ENCODE measurements around the gene CHM.
"Not testable (repeated sequence)": the region's sequence is repeated elsewhere in the genome, so short reads cannot be mapped to it uniquely, and the experiment has no call there.

Gene CHM

GRCh38 chrX:85927740-85928139 lies 119.6 kb downstream of the CHM start:
- no peak for FAIRE-seq
- DNase-seq (ENCODE audit: insufficient read length, low spot score) = no peak
- no peak for TF ChIP-seq TAF1 (IDR thresholded peaks at IDR 0.05; ENCODE audit: low read depth, low read length)
- no peak for TF ChIP-seq POLR2AphosphoS5 (IDR thresholded peaks at IDR 0.05; ENCODE audit: low read depth, low read length)
- no peak for TF ChIP-seq POU2F2 (IDR thresholded peaks at IDR 0.05; ENCODE audit: low read depth, low read length)
- TF ChIP-seq PAX5 (IDR thresholded peaks at IDR 0.05; ENCODE audit: insufficient read depth, low read length, severe bottlenecking) = no peak
- TF ChIP-seq POLR2A (IDR thresholded peaks at IDR 0.05; ENCODE audit: low read depth, low read length) = no peak
- no peak for TF ChIP-seq SPI1 (IDR thresholded peaks at IDR 0.05; ENCODE audit: low read depth, low read length)

- FAIRE-seq = peak; percentile 55
- no peak for DNase-seq (ENCODE audit: insufficient read length, low spot score)
- TF ChIP-seq TAF1 (IDR thresholded peaks at IDR 0.05; ENCODE audit: low read depth, low read length) = no peak
- TF ChIP-seq SPI1 (IDR thresholded peaks at IDR 0.05; ENCODE audit: low read depth, low read length) = no peak
- no peak for TF ChIP-seq POU2F2 (IDR thresholded peaks at IDR 0.05; ENCODE audit: low read depth, low read length)
- no peak for TF ChIP-seq POLR2A (IDR thresholded peaks at IDR 0.05; ENCODE audit: low read depth, low read length)
- no peak for TF ChIP-seq PAX5 (IDR thresholded peaks at IDR 0.05; ENCODE audit: insufficient read depth, low read length, severe bottlenecking)
- TF ChIP-seq POLR2AphosphoS5 (IDR thresholded peaks at IDR 0.05; ENCODE audit: low read depth, low read length) = no peak
Observed at GRCh38 chrX:85922821-85923220, 124.5 kb downstream of the CHM start.

GRCh38 chrX:85916656-85917280 lies 130.6 kb downstream of the CHM start:
- DNase-seq (ENCODE audit: insufficient read length, low spot score) = not testable (repeated sequence)

GRCh38 chrX:85914431-85914830 lies 132.9 kb downstream of the CHM start:
- DNase-seq (ENCODE audit: insufficient read length, low spot score) (no peak), FAIRE-seq (no peak)
- TF ChIP-seq POLR2AphosphoS5 (IDR thresholded peaks at IDR 0.05; ENCODE audit: low read depth, low read length) = no peak
- TF ChIP-seq POU2F2 (IDR thresholded peaks at IDR 0.05; ENCODE audit: low read depth, low read length) = no peak
- TF ChIP-seq POLR2A (IDR thresholded peaks at IDR 0.05; ENCODE audit: low read depth, low read length) = no peak
- TF ChIP-seq SPI1 (IDR thresholded peaks at IDR 0.05; ENCODE audit: low read depth, low read length) = no peak
- TF ChIP-seq PAX5 (IDR thresholded peaks at IDR 0.05; ENCODE audit: insufficient read depth, low read length, severe bottlenecking) = no peak
- TF ChIP-seq TAF1 (IDR thresholded peaks at IDR 0.05; ENCODE audit: low read depth, low read length) = no peak

More at GRCh38 chrX:85916656-85917280, 130.6 kb downstream of the CHM start:
- FAIRE-seq = not testable (repeated sequence)

- no peak for TF ChIP-seq POLR2A (IDR thresholded peaks at IDR 0.05; ENCODE audit: low read depth, low read length)
- TF ChIP-seq POLR2AphosphoS5 (IDR thresholded peaks at IDR 0.05; ENCODE audit: low read depth, low read length) = no peak
- no peak for TF ChIP-seq POU2F2 (IDR thresholded peaks at IDR 0.05; ENCODE audit: low read depth, low read length)
- no peak for TF ChIP-seq SPI1 (IDR thresholded peaks at IDR 0.05; ENCODE audit: low read depth, low read length)
- DNase-seq (ENCODE audit: insufficient read length, low spot score) = no peak
- FAIRE-seq = no peak
Observed at GRCh38 chrX:85907316-85907715, 140.0 kb downstream of the CHM start.

GRCh38 chrX:85906399-85906798 lies 141.0 kb downstream of the CHM start:
- DNase-seq (ENCODE audit: insufficient read length, low spot score) = no peak
- no peak for FAIRE-seq
- no peak for TF ChIP-seq SPI1 (IDR thresholded peaks at IDR 0.05; ENCODE audit: low read depth, low read length)
- TF ChIP-seq POLR2AphosphoS5 (IDR thresholded peaks at IDR 0.05; ENCODE audit: low read depth, low read length) = no peak
- TF ChIP-seq TAF1 (IDR thresholded peaks at IDR 0.05; ENCODE audit: low read depth, low read length) = no peak
- no peak for TF ChIP-seq PAX5 (IDR thresholded peaks at IDR 0.05; ENCODE audit: insufficient read depth, low read length, severe bottlenecking)
- TF ChIP-seq POLR2A (IDR thresholded peaks at IDR 0.05; ENCODE audit: low read depth, low read length) = no peak
- no peak for TF ChIP-seq POU2F2 (IDR thresholded peaks at IDR 0.05; ENCODE audit: low read depth, low read length)

- FAIRE-seq = no peak
- TF ChIP-seq POU2F2 (IDR thresholded peaks at IDR 0.05; ENCODE audit: low read depth, low read length) (no peak), POLR2AphosphoS5 (IDR thresholded peaks at IDR 0.05; ENCODE audit: low read depth, low read length) (no peak), PAX5 (IDR thresholded peaks at IDR 0.05; ENCODE audit: insufficient read depth, low read length, severe bottlenecking) (no peak), POLR2A (IDR thresholded peaks at IDR 0.05; ENCODE audit: low read depth, low read length) (no peak), TAF1 (IDR thresholded peaks at IDR 0.05; ENCODE audit: low read depth, low read length) (no peak), SPI1 (IDR thresholded peaks at IDR 0.05; ENCODE audit: low read depth, low read length) (no peak)
- no peak for DNase-seq (ENCODE audit: insufficient read length, low spot score)
Observed at GRCh38 chrX:85905851-85906250, 141.5 kb downstream of the CHM start.

- TF ChIP-seq PAX5 (IDR thresholded peaks at IDR 0.05; ENCODE audit: insufficient read depth, low read length, severe bottlenecking) (no peak), POLR2AphosphoS5 (IDR thresholded peaks at IDR 0.05; ENCODE audit: low read depth, low read length) (no peak), POU2F2 (IDR thresholded peaks at IDR 0.05; ENCODE audit: low read depth, low read length) (no peak), TAF1 (IDR thresholded peaks at IDR 0.05; ENCODE audit: low read depth, low read length) (no peak)
- no peak for DNase-seq (ENCODE audit: insufficient read length, low spot score)
- no peak for FAIRE-seq
Observed at GRCh38 chrX:85903692-85904471, 143.5 kb downstream of the CHM start.

- DNase-seq (ENCODE audit: insufficient read length, low spot score) (no peak), FAIRE-seq (no peak)
- TF ChIP-seq SPI1 (IDR thresholded peaks at IDR 0.05; ENCODE audit: low read depth, low read length) = no peak
- TF ChIP-seq POU2F2 (IDR thresholded peaks at IDR 0.05; ENCODE audit: low read depth, low read length) = no peak
- TF ChIP-seq PAX5 (IDR thresholded peaks at IDR 0.05; ENCODE audit: insufficient read depth, low read length, severe bottlenecking) = no peak
- TF ChIP-seq POLR2A (IDR thresholded peaks at IDR 0.05; ENCODE audit: low read depth, low read length) = no peak
- no peak for TF ChIP-seq POLR2AphosphoS5 (IDR thresholded peaks at IDR 0.05; ENCODE audit: low read depth, low read length)
- TF ChIP-seq TAF1 (IDR thresholded peaks at IDR 0.05; ENCODE audit: low read depth, low read length) = no peak
Observed at GRCh38 chrX:85897362-85898126, 149.8 kb downstream of the CHM start.

Measured in GM12891 (cell line).